WI38 (cell line): ENCODE results near the gene AGBL5.

Experiments used
- H3K4me3 ChIP-seq: 2 replicates; pipeline ENCODE4 v1.5.1; 2011; ENCODE audit warnings: low read depth, mild to moderate bottlenecking, control low read depth, low read length
- CTCF ChIP-seq: IDR thresholded peaks from 2 replicates; pipeline ENCODE4 v1.5.1; 2012; ENCODE audit warnings: low read depth, mild to moderate bottlenecking, control low read depth, low read length

AGBL5 gene

GRCh38 chr2:27018142-27018541 lies 33.3 kb upstream of the AGBL5 start:
- no peak overlapping the region for H3K4me3 ChIP-seq
- TF ChIP-seq CTCF: no peak

DNA sequence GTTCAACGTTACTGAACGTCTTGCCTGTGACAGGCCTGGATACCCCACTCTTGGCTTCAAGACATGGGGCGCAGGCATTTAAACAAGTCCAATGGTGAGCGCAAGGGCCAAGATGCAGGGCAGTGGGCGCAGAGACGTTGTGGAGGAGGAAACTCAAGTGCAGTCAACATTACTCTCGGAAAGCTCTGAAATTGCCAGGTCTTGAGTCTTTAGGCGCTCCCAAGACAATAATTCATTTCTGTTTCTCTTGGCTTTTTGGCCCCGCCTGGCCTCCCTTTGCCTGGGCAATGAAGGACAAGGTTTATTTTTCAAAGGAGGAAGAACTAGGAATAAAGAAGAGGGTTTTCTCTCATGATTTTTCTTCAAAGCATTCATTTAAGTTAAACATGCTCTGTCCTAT lies 32.0 kb upstream of the AGBL5 start:
- no peak overlapping the region for H3K4me3 ChIP-seq
- no peak for TF ChIP-seq CTCF

DNA sequence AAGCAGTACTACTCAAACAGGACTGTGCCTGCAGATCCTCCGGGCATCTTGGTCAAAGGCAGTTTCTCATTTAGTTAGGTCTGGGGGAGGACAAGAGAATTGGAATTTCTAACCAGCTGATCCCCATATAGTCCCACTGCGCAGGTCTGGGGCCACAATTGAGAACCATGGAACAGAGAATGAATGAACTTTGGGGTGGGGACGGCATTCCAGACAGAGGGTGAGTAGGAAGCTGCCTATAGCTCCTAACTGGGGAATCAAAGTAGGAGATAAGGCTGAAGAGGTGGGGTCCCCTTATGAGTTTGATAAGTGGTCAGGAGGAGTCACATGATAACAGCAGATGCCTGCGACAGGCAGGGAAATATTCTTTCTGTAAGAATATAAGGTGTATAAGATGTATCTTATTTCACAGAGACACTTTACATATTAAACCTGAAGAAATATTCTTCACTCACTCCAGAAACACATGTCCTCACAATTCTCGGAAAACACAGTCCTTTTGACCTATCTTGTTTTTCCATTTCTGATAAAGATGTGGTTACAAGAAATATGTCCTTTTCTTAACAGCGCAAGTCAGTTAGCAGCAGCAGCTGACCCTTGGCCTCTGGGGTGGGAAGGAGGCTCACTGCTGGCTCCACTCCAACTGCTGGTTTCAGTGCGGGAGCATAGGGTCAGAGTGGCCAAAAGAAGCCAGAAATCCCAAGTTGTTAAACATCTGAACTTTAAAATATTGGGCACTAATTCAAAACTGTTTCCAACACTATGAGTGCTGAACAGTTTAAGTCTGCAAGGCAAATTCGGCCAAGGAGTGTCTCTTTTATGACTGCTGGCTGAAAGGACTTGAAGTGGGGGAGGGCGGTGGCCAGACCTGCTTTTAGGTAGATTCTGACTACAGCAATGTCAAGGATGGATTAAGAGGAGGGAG lies 31.3 kb upstream of the AGBL5 start:
- TF ChIP-seq CTCF: no peak
- H3K4me3 ChIP-seq: no peak overlapping the region

- no peak overlapping the region for H3K4me3 ChIP-seq
- no peak for TF ChIP-seq CTCF
These were observed 30.0 kb upstream of the AGBL5 start for GRCh38 chr2:27021253-27022049.

DNA sequence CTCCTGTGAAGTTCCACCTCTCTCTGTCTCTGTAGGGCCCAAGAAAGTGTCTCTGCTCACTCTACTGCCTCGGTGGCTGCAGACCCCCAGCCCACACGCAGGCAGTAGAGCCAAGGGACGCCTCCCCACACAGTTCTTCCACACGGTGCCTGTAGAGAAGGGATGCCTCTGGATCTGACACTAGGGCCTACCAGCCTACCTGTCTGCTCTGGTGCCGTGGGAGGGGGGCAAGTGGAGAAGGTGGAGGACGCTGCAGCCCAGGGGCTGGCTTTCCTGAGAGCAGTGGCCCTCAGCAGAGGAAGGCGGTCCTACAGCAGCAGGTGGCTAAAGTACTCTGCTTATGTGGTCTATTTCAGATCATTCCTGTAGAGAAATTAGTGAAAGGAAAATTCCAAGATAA lies 27.7 kb upstream of the AGBL5 start:
- H3K4me3 ChIP-seq: no peak overlapping the region
- TF ChIP-seq CTCF: no peak

- no peak for TF ChIP-seq CTCF
- no peak overlapping the region for H3K4me3 ChIP-seq
These were observed 27.3 kb upstream of the AGBL5 start for GRCh38 chr2:27024188-27024587.

- no peak for TF ChIP-seq CTCF
- no peak overlapping the region for H3K4me3 ChIP-seq
These were observed 26.7 kb upstream of the AGBL5 start for GRCh38 chr2:27024812-27025211.
